Kidney tubule cell (primary cell): ENCODE data around the gene MTAP.

ENCODE experiments used
- DNase-seq: peaks from one replicate; pipeline ENCODE4 v3.0.0-alpha.2; 2018; ENCODE audit warnings: low spot score

The MTAP gene

GRCh38 chr9:21969951-21970799 lies 167.7 kb downstream of the MTAP start:
- no peak for DNase-seq

- peak; percentile 46 for DNase-seq
Observed at GRCh38 chr9:21970800-21971640, 168.6 kb downstream of the MTAP start.

- DNase-seq, result no peak
Observed at GRCh38 chr9:21972361-21972760, 169.9 kb downstream of the MTAP start.

DNA sequence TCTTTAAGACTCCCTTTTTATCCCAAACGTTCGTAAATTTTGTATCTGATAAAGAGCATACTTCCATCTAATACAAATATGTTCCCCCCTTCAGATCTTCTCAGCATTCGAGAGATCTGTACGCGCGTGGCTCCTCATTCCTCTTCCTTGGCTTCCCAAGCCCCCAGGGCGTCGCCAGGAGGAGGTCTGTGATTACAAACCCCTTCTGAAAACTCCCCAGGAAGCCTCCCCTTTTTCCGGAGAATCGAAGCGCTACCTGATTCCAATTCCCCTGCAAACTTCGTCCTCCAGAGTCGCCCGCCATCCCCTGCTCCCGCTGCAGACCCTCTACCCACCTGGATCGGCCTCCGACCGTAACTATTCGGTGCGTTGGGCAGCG lies 171.9 kb downstream of the MTAP start:
- DNase-seq, result no peak

GRCh38 chr9:21974722-21975409 lies 172.4 kb downstream of the MTAP start:
- peak; percentile 76 for DNase-seq

- no peak for DNase-seq
Observed at GRCh38 chr9:21976334-21976875, 174.0 kb downstream of the MTAP start.

DNA sequence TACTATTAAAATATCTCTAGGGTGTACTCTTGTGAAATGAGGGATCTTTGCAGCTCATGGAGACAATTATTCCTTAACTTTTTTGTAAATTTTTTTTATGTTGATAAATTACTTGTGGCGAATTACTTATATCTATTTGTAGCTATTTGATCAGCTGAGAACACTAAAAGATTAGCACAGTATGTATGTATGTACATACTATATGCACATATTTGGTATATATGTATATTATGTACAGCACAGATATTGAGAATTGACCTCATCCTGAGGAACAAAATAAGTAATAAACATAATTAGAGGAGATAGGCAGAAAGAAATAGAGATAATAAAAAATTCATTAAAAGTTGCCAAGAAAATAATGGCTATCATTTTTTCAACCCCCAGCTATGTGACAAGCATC lies 180.0 kb downstream of the MTAP start:
- no peak for DNase-seq

GRCh38 chr9:21982861-21983560 lies 180.6 kb downstream of the MTAP start:
- DNase-seq, result no peak

DNA sequence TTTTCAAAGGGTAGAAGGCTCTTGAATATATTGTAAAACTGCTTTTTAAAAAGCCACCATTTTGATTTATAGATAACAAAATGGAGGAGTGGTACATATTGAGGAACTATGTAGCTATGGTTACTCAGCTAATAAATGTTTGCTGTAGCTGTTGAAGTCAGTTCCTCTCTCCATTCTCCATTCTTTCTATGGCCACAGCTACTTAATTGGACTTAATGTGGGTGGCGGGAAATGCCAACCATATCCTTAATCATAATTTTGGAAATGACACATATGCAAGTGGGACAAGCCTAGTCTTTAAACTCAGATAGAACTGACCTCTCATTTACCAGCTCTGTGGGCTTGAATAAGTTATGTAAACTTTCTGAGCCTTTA lies 181.1 kb downstream of the MTAP start:
- DNase-seq, result no peak

DNA sequence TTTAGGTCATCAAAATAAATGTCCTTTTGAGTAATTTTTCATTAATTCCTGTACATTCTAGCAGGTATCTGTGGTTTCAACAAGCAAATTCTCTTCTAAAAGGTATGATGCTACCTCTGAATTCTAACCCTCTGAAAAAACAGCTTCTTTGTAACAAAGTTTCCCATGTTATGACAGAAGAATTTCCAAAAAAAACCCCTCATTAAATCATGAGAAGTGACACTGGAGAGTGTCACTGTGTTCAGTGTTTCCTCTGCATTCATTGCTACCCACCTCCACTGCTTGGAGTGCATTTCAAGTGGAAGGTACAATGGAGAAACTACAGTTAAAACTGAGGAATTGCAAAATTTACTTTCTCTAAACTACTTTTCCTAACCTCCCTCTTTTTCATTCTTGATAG lies 181.7 kb downstream of the MTAP start:
- DNase-seq, result no peak

- no peak for DNase-seq
Observed at GRCh38 chr9:21985964-21986667, 183.7 kb downstream of the MTAP start.
